ENCODE data around the gene JMJD1C.

DNA sequence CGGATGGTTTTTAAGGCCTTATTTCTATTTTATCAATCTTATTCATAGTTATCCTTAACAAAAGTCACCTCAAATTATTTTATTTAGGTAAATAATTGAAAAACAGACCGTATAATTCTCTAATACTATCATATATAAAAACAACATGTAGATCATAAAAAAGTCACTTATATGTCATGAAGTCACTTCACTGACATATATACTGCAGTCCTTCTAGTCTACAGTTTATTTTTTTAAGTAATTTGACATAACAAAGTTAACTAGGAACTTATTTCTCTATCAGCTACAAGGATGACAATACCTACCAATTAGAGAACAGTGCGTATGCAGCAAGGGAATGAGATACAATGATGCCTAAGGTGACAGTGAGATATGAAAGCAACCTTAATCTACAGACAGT lies 26.2 kb downstream of the JMJD1C start:
- TF ChIP-seq, protein P1, sequence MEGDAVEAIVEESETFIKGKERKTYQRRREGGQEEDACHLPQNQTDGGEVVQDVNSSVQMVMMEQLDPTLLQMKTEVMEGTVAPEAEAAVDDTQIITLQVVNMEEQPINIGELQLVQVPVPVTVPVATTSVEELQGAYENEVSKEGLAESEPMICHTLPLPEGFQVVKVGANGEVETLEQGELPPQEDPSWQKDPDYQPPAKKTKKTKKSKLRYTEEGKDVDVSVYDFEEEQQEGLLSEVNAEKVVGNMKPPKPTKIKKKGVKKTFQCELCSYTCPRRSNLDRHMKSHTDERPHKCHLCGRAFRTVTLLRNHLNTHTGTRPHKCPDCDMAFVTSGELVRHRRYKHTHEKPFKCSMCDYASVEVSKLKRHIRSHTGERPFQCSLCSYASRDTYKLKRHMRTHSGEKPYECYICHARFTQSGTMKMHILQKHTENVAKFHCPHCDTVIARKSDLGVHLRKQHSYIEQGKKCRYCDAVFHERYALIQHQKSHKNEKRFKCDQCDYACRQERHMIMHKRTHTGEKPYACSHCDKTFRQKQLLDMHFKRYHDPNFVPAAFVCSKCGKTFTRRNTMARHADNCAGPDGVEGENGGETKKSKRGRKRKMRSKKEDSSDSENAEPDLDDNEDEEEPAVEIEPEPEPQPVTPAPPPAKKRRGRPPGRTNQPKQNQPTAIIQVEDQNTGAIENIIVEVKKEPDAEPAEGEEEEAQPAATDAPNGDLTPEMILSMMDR (IDR thresholded peaks at IDR 0.05; ENCODE audit: low read length) = no peak
- no peak for TF ChIP-seq EZH2phosphoT487 (IDR thresholded peaks at IDR 0.05; ENCODE audit: low read length)
- TF ChIP-seq EZH2 (optimal IDR thresholded peaks at IDR 0.05; ENCODE audit: low read depth, low read length) = no peak

Measured in MM.1S (cell line).